ENCODE data around the gene LAMA2. TPM values are rescaled to one million over a fixed set of nuclear protein-coding genes. Genes with fewer than 3 reads are reported as not detected.

LAMA2 gene
- total and polyA plus RNA-seq, 2 of the 8 experiments (the other 6 are each of a cell fraction or from before 2014, with no cell fraction given) = 1.3 to 3.8 TPM

DNA sequence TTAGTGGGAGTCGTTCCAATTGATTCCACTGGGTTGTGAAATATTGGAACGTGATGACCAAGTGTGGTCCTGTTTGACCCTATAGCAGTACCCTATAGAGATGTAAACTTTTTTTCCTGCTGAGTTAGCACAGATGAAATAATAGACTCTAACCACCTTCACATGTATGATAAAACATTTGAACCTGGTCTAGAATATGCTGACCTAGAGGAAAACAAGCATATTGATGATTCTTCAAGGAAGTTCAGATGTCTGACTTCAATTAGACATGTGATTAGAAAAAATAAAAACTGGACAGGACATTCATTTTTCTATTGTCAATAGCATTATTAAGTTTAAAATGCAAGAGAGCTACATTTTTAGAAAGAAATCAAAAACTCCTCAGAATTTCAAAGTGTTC is 424.9 kb downstream of the LAMA2 start:
- Histone ChIP-seq H3K23me2 (ENCODE audit: low read depth, low read length) (no peaks in the 10 kb centered on the region), H4K5ac (ENCODE audit: insufficient read length, low read depth, low read length) (no peak overlapping the region), H3K79me1 (ENCODE audit: low read depth, low read length) (no peaks in the 10 kb centered on the region), H3K56ac (replicated peaks; ENCODE audit: insufficient read length, low read depth, low read length) (no peak overlapping the region), H3K23ac (ENCODE audit: insufficient read length) (no peak overlapping the region), H3K79me2 (ENCODE audit: control insufficient read depth in 1 of 2, insufficient read depth in 2 of 2, low read length in 2 of 2) (no peaks in the 10 kb centered on the region), H2BK5ac (ENCODE audit: low read depth, low read length) (no peak overlapping the region), H3K4ac (replicated peaks; ENCODE audit: insufficient read length, low read depth, low read length) (no peak overlapping the region), H4K8ac (ENCODE audit: extremely low read depth, insufficient read depth, low read length) (no peak overlapping the region), H3K9ac (replicated peaks in 1 of 4; ENCODE audit: extremely low read depth in 1 of 4, low read depth in 3 of 4, low read length in 3 of 4) (no peak overlapping the region), H3K14ac (ENCODE audit: insufficient read length) (no peak overlapping the region), H4K20me1 (replicated peaks in 1 of 2; ENCODE audit: control insufficient read depth in 1 of 2, insufficient read depth in 2 of 2, low read length in 2 of 2) (no peaks in the 10 kb centered on the region), H2BK15ac (ENCODE audit: low read length) (no peak overlapping the region), H2AFZ (ENCODE audit: low read length) (no peak overlapping the region), H3K27ac (ENCODE audit: low read depth, low read length) (no peak overlapping the region), H2BK120ac (replicated peaks; ENCODE audit: low read depth, low read length) (no peak overlapping the region), H2BK12ac (ENCODE audit: low read depth, low read length) (no peak overlapping the region), H2AK5ac (ENCODE audit: low read depth, low read length) (no peak overlapping the region), H4K91ac (replicated peaks; ENCODE audit: insufficient read length, low read length) (no peak overlapping the region), H3K27me3 (replicated peaks in 1 of 4; ENCODE audit: control insufficient read depth in 3 of 4, extremely low read depth in 1 of 4, insufficient read depth in 3 of 4, low read length in 3 of 4) (no peaks in the 10 kb centered on the region), H3K36me3 (ENCODE audit: control insufficient read depth in 2 of 4, insufficient read depth in 4 of 4, low read length in 3 of 4) (no peaks in the 10 kb centered on the region), H3K18ac (ENCODE audit: extremely low read depth, low read length) (no peak overlapping the region), H3K9me3 (ENCODE audit: insufficient read depth in 2 of 2, low read depth in 1 of 2, low read length in 1 of 2) (peaks cover 0 to 3% of the 10 kb centered on the region in 2 experiments; a peak in 1 of 4 replicates), H3K4me3 (ENCODE audit: extremely low read depth in 1 of 4, insufficient read depth in 2 of 4, low read depth in 3 of 4, low read length in 4 of 4) (no peak overlapping the region), H2BK20ac (ENCODE audit: low read length) (no peak overlapping the region), H3K4me1 (replicated peaks in 1 of 4; ENCODE audit: control insufficient read depth in 3 of 4, insufficient read depth in 4 of 4, low read length in 3 of 4) (peaks cover 0 to 2% (median 1%) of the 10 kb centered on the region in 4 experiments; a peak in 3 of 7 replicates), H3K4me2 (ENCODE audit: insufficient read depth in 1 of 2, low read depth in 2 of 2, low read length in 2 of 2) (no peak overlapping the region)
- POLR2A ChIA-PET (ENCODE audit: partially characterized antibody) = no interaction called here
- no peak for FAIRE-seq
- TF ChIP-seq POU5F1 (IDR thresholded peaks at IDR 0.05; ENCODE audit: low read depth, low read length) = no peak
- no peak for TF ChIP-seq CHD1 (IDR thresholded peaks at IDR 0.05; ENCODE audit: low read depth, low read length)
- no peak for TF ChIP-seq SIX5 (IDR thresholded peaks at IDR 0.05; ENCODE audit: low read depth, low read length)
- TF ChIP-seq, protein P1, sequence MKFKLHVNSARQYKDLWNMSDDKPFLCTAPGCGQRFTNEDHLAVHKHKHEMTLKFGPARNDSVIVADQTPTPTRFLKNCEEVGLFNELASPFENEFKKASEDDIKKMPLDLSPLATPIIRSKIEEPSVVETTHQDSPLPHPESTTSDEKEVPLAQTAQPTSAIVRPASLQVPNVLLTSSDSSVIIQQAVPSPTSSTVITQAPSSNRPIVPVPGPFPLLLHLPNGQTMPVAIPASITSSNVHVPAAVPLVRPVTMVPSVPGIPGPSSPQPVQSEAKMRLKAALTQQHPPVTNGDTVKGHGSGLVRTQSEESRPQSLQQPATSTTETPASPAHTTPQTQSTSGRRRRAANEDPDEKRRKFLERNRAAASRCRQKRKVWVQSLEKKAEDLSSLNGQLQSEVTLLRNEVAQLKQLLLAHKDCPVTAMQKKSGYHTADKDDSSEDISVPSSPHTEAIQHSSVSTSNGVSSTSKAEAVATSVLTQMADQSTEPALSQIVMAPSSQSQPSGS (IDR thresholded peaks at IDR 0.05; ENCODE audit: low read length) = no peak
- TF ChIP-seq GABPA (IDR thresholded peaks at IDR 0.05; ENCODE audit: borderline replicate concordance, insufficient read depth, low read length) = no peak
- no peak for TF ChIP-seq KDM4A (IDR thresholded peaks at IDR 0.05; ENCODE audit: low read depth, low read length, severe bottlenecking)
- no peak for TF ChIP-seq HDAC6 (IDR thresholded peaks at IDR 0.05; ENCODE audit: low read depth, low read length)
- TF ChIP-seq EP300 (IDR thresholded peaks at IDR 0.05; ENCODE audit: borderline replicate concordance in 1 of 2, low read depth in 2 of 2, low read length in 2 of 2) = no peak
- TF ChIP-seq CBX5 (IDR thresholded peaks at IDR 0.05; ENCODE audit: low read depth, low read length) = no peak
- no peak for TF ChIP-seq HDAC2 (IDR thresholded peaks at IDR 0.05; ENCODE audit: borderline replicate concordance in 1 of 2, low read depth in 2 of 2, low read length in 2 of 2)
- no peak for TF ChIP-seq SP4 (IDR thresholded peaks at IDR 0.05; ENCODE audit: low read length)
- TF ChIP-seq RAD21 (IDR thresholded peaks at IDR 0.05 in 1 of 2, conservative IDR thresholded peaks at IDR 0.05 in 1 of 2; ENCODE audit: low read depth in 2 of 2, low read length in 2 of 2) = no peak
- CTCF ChIA-PET (ENCODE audit: partially characterized antibody) = interaction anchor here (1.2 kb wide), 1 partner anchor 44 kb away, joined by 3 read pairs; no protein-coding TSS in a partner anchor
- WGBS, 2 experiments (ENCODE audit: extremely low coverage in 1 of 2, insufficient coverage in 1 of 2, insufficient read length in 1 of 2, insufficient replicate concordance in 2 of 2, low coverage in 1 of 2, low lambda C conversion rate in 2 of 2, missing lambda C conversion rate in 1 of 2) = 88% methylated on average over 2 of the region's 2 CpGs; no CpG with 5 or more reads in 1 of the 2 experiments
- no peak for DNase-seq (ENCODE audit: low read depth in 1 of 2, low spot score in 2 of 2)
